ENCODE data around the gene MBNL1. TPM values are rescaled to one million over a fixed set of nuclear protein-coding genes. Genes with fewer than 3 reads are reported as not detected.

Gene MBNL1
- total RNA-seq, 1 donor from 2014 or later = 296 TPM

- peak overlapping the region; percentile 59 for H3K27ac Mint-ChIP-seq
- intact Hi-C loops (cut with micrococcal nuclease) = no loop called here
- H3K4me1 Mint-ChIP-seq = peaks cover 56% of the 10 kb centered on the region
- H3K4me3 Mint-ChIP-seq = peak overlapping the region; percentile 30
- DNase-seq = peak; percentile 50
- H3K36me3 Mint-ChIP-seq (ENCODE audit: low read depth) = peaks cover 5% of the 10 kb centered on the region
- peaks cover 10% of the 10 kb centered on the region for H3K9me3 Mint-ChIP-seq
- H3K27me3 Mint-ChIP-seq = no peaks in the 10 kb centered on the region
Observed at GRCh38 chr3:152236716-152237115, 32.0 kb upstream of the MBNL1 start.

DNA sequence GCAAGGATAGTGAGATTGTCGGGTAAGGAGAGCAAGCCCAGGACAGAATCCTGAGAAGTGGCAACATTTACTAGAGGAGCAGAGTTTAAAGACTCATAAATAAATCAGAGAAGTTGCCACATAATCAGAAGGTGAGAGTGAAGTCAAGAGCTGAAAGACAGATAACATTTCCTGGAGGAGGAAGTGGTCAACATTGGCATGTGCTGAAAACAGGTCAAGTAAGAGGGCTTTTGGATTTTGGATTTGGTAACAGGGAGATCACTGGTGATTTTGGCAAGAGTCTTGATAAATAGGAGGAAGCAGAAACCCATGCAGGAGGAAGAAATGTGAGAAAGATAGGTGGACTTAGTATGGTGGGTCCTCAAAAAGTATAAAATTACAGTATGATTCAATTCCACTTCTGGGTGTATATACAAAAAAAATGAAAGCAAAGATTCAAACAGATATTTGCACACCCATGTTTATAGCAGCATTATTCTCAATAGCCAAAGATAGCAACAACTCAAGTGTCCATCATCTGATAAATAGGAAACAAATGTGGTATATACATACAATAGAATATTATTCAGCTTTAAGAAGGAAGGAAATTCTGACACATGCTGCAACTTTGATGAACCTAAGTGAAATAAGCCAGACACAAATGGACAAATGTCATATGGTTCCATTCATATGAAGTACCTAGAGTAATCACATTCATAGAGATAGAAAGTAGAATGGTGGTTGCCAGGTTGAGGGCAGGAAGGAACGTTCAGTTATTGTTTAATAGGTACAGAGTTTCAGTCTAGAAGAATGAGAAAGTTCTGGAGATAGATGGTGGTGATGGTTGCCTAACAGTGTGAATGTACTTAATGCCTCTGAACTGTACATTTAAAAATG, 27.3 kb upstream of the MBNL1 start:
- Mint-ChIP-seq H3K27ac (peak overlapping the region; percentile 89), H3K4me3 (peak overlapping the region; percentile 62), H3K36me3 (ENCODE audit: low read depth) (peaks cover 5% of the 10 kb centered on the region), H3K9me3 (peaks cover 6% of the 10 kb centered on the region), H3K4me1 (peaks cover 48% of the 10 kb centered on the region), H3K27me3 (no peaks in the 10 kb centered on the region)
- intact Hi-C loops (cut with micrococcal nuclease) = loop anchor here (2.0 to 5.0 kb wide), 3 partner anchors 23 to 114 kb away; no protein-coding TSS in a partner anchor
- DNase-seq = peak; percentile 71

- peak; percentile 81 for DNase-seq
- peak overlapping the region; percentile 92 for H3K27ac Mint-ChIP-seq
- intact Hi-C loops (cut with micrococcal nuclease) = loop anchor here (1.0 to 5.0 kb wide), 8 partner anchors 15 to 116 kb away; no protein-coding TSS in a partner anchor
- H3K27me3 Mint-ChIP-seq = no peaks in the 10 kb centered on the region
- H3K4me3 Mint-ChIP-seq = peak overlapping the region; percentile 88
- H3K36me3 Mint-ChIP-seq (ENCODE audit: low read depth) = no peaks in the 10 kb centered on the region
- peaks cover 37% of the 10 kb centered on the region for H3K4me1 Mint-ChIP-seq
- H3K9me3 Mint-ChIP-seq = no peaks in the 10 kb centered on the region
Observed at GRCh38 chr3:152243301-152243711, 25.4 kb upstream of the MBNL1 start.

GRCh38 chr3:152243721-152244516, 24.8 kb upstream of the MBNL1 start:
- intact Hi-C loops (cut with micrococcal nuclease) = loop anchor here (1.0 to 5.0 kb wide), 9 partner anchors 14 to 117 kb away; partner anchors contain the start of gene MBNL1
- H3K36me3 Mint-ChIP-seq (ENCODE audit: low read depth) = peaks cover 3% of the 10 kb centered on the region
- no peaks in the 10 kb centered on the region for H3K9me3 Mint-ChIP-seq
- H3K27ac Mint-ChIP-seq = peak overlapping the region; percentile 92
- H3K4me3 Mint-ChIP-seq = peak overlapping the region; percentile 88
- peaks cover 36% of the 10 kb centered on the region for H3K4me1 Mint-ChIP-seq
- H3K27me3 Mint-ChIP-seq = no peaks in the 10 kb centered on the region
- DNase-seq = peak; percentile 82

DNA sequence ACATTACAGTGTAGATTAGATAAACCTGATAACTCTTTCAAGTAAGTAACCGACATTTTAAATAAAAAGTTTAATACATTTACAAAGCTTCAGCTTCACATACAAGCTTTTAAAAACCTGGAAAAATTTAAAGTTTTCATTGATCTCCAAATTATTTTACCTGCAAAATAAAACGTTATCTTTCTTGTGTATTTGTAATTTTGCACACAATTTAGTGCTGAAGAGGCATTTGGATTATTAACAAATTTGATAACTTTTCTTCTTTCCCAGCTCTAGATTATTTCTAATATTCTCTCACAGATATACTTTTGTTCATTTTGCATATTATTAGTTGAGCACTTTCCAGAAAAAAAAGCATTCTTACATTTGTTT, 24.2 kb upstream of the MBNL1 start:
- intact Hi-C loops (cut with micrococcal nuclease) = loop anchor here (2.0 to 5.0 kb wide), 2 partner anchors 24 to 117 kb away; partner anchors contain the start of gene MBNL1
- H3K9me3 Mint-ChIP-seq = no peaks in the 10 kb centered on the region
- H3K27ac Mint-ChIP-seq = peak overlapping the region; percentile 92
- H3K4me1 Mint-ChIP-seq = peaks cover 36% of the 10 kb centered on the region
- H3K4me3 Mint-ChIP-seq = peak overlapping the region; percentile 88
- H3K27me3 Mint-ChIP-seq = no peaks in the 10 kb centered on the region
- DNase-seq = no peak
- H3K36me3 Mint-ChIP-seq (ENCODE audit: low read depth) = peaks cover 3% of the 10 kb centered on the region

DNA sequence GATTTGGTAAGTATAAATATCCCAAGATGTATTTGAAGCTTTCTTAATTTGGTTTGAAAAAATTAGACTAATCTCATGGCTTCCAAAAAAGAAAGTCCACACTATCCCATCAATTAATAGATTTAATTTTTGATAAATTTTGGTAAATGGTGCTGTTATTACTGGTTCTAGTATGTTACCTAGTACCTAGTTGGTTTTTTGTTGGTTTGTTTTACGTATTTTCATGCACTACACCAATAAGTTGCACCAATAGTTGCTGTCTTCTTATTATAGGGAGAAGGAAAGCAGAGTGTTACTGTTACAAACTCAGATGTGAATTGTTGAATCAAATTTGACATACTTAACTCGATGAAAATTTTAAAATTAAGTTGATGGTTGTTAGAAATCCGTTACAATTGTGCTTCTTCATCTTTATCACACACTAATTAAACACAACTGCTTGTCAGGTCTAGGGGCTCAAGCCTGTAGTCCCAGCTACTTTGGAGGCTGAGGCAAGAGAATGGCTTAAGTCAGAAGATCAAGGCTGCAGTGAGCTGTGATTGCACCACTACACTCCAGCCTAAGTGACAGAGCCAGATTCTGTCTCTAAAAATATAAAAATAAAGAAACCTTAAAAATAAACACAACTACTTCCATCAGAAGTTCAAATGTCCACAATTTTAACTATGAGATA, 23.1 kb upstream of the MBNL1 start:
- DNase-seq = peak; percentile 78
- H3K27ac Mint-ChIP-seq = peak overlapping the region; percentile 75
- intact Hi-C loops (cut with micrococcal nuclease) = loop anchor here (2.0 kb wide), 1 partner anchor 23 kb away; the partner anchor contains the start of gene MBNL1
- H3K4me3 Mint-ChIP-seq = peak overlapping the region; percentile 84
- H3K27me3 Mint-ChIP-seq = no peaks in the 10 kb centered on the region
- H3K9me3 Mint-ChIP-seq = no peaks in the 10 kb centered on the region
- peaks cover 3% of the 10 kb centered on the region for H3K36me3 Mint-ChIP-seq (ENCODE audit: low read depth)
- peaks cover 28% of the 10 kb centered on the region for H3K4me1 Mint-ChIP-seq

- no peaks in the 10 kb centered on the region for H3K27me3 Mint-ChIP-seq
- peaks cover 49% of the 10 kb centered on the region for H3K4me1 Mint-ChIP-seq
- H3K27ac Mint-ChIP-seq = peak overlapping the region; percentile 31
- no peak for DNase-seq
- peaks cover 8% of the 10 kb centered on the region for H3K9me3 Mint-ChIP-seq
- no peak overlapping the region for H3K4me3 Mint-ChIP-seq
- peaks cover 22% of the 10 kb centered on the region for H3K36me3 Mint-ChIP-seq (ENCODE audit: low read depth)
- intact Hi-C loops (cut with micrococcal nuclease) = no loop called here
Observed at GRCh38 chr3:152251916-152252315, 16.8 kb upstream of the MBNL1 start.

GRCh38 chr3:152252755-152253154, 16.0 kb upstream of the MBNL1 start:
- peaks cover 22% of the 10 kb centered on the region for H3K36me3 Mint-ChIP-seq (ENCODE audit: low read depth)
- H3K27me3 Mint-ChIP-seq = no peaks in the 10 kb centered on the region
- H3K4me3 Mint-ChIP-seq = peak overlapping the region; percentile 26
- DNase-seq = no peak
- peak overlapping the region; percentile 57 for H3K27ac Mint-ChIP-seq
- H3K4me1 Mint-ChIP-seq = peaks cover 57% of the 10 kb centered on the region
- intact Hi-C loops (cut with micrococcal nuclease) = no loop called here
- peaks cover 8% of the 10 kb centered on the region for H3K9me3 Mint-ChIP-seq

- H3K36me3 Mint-ChIP-seq (ENCODE audit: low read depth) = peaks cover 23% of the 10 kb centered on the region
- intact Hi-C loops (cut with micrococcal nuclease) = no loop called here
- peak overlapping the region; percentile 76 for H3K27ac Mint-ChIP-seq
- no peak overlapping the region for H3K4me3 Mint-ChIP-seq
- H3K27me3 Mint-ChIP-seq = no peaks in the 10 kb centered on the region
- peaks cover 61% of the 10 kb centered on the region for H3K4me1 Mint-ChIP-seq
- no peak for DNase-seq
- peaks cover 8% of the 10 kb centered on the region for H3K9me3 Mint-ChIP-seq
Observed at GRCh38 chr3:152253514-152253913, 15.2 kb upstream of the MBNL1 start.

GRCh38 chr3:152254041-152254440, 14.7 kb upstream of the MBNL1 start:
- Mint-ChIP-seq H3K4me3 (peak overlapping the region; percentile 27), H3K36me3 (ENCODE audit: low read depth) (peaks cover 20% of the 10 kb centered on the region), H3K4me1 (peaks cover 66% of the 10 kb centered on the region), H3K9me3 (peaks cover 8% of the 10 kb centered on the region), H3K27ac (peak overlapping the region; percentile 76), H3K27me3 (no peaks in the 10 kb centered on the region)
- peak; percentile 57 for DNase-seq
- intact Hi-C loops (cut with micrococcal nuclease) = no loop called here

DNA sequence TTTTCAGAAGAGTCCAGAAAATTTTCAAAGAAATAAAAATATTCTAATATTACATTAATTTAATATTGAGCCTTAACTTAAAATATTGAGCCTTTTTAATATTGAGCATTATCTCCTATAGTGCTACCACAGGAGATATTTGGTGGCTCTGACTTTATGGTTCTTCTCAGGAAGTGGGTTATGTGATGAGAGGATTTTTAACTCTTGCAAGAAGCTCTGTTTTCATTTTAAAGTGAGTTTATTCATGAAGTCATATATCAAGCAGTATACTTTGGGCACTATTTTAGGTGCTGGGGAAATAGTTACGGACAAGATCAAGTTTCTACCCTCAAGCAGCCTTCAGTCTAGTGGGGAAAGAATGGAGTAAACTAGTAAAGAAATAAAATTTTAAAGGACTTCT, 13.4 kb upstream of the MBNL1 start:
- Mint-ChIP-seq H3K27me3 (no peaks in the 10 kb centered on the region), H3K4me1 (peaks cover 75% of the 10 kb centered on the region), H3K4me3 (peak overlapping the region; percentile 77), H3K9me3 (peaks cover 8% of the 10 kb centered on the region), H3K27ac (peak overlapping the region; percentile 95), H3K36me3 (ENCODE audit: low read depth) (peaks cover 25% of the 10 kb centered on the region)
- peak; percentile 57 for DNase-seq
- intact Hi-C loops (cut with micrococcal nuclease) = loop anchor here (5.0 kb wide), 1 partner anchor 1053 kb away; the partner anchor contains the start of gene GPR171

GRCh38 chr3:152256851-152257562, 11.7 kb upstream of the MBNL1 start:
- DNase-seq = no peak
- Mint-ChIP-seq H3K27ac (peak overlapping the region; percentile 95), H3K36me3 (ENCODE audit: low read depth) (peaks cover 26% of the 10 kb centered on the region), H3K9me3 (peaks cover 4% of the 10 kb centered on the region), H3K27me3 (no peaks in the 10 kb centered on the region), H3K4me3 (peak overlapping the region; percentile 77), H3K4me1 (peaks cover 81% of the 10 kb centered on the region)
- intact Hi-C loops (cut with micrococcal nuclease) = loop anchor here (5.0 kb wide), 1 partner anchor 1055 kb away; the partner anchor contains the start of gene GPR171
